CD4-positive, alpha-beta T cell treated with Interferon alpha-2 for 1 hour (primary cell): Measurements from ENCODE around the gene TMEM170B.
A peak's percentile ranks its signal among the peaks of the same experiment; 100 is the strongest.

Experiments
- DNase-seq, 2 donors: peaks; one replicate each; pipeline ENCODE4 v3.0.0-alpha.2; 2020 to 2022

TMEM170B gene, protein sequence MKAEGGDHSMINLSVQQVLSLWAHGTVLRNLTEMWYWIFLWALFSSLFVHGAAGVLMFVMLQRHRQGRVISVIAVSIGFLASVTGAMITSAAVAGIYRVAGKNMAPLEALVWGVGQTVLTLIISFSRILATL

DNA sequence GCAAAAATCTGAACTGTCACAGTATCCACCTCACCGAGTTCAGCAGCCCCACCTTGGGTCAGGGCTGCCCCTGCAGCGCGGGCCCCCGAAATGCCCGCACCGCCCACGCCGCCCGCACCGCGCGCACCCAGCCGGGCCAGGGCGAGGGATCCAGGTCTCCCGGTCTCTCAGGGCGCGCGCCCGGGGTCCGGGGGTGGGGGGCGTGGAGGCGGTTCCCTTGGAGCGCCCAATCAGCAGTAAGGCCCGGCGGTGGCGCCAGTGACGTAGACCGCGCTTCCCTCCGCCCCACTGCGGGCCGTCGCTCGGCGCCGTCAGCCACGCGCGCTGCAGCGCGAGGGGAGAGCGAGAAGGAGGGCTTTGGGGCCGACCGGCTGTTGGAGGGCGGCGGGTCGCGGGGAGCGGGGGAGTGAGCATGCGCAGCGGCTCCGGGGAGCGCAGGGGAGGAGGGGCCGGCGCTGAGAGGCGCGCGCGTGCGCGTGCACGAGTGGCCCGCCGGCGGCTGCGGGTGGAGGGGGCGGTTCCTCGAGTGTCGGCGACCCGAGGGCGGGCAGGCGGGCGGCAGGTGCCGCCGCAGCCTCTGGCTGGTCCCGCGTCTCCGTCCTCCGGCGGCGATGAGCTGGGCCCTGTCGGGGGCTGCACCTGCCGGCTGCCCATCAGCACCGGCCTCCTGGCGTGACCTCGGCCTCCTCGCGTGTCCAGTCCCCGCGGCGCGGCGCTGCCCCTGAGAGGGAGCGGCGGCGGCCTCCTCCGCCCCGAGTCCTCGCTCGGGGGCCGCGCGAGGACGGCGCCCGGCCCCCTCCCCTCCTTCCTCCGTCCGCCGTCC is at the start of gene TMEM170B:
Gene TMEM170B, plus strand, starts transcription at position 521 of the 823 bp plus-strand sequence. CDS start 529 bp downstream, outside the sequence.
- peak; percentile 97 for DNase-seq

DNA sequence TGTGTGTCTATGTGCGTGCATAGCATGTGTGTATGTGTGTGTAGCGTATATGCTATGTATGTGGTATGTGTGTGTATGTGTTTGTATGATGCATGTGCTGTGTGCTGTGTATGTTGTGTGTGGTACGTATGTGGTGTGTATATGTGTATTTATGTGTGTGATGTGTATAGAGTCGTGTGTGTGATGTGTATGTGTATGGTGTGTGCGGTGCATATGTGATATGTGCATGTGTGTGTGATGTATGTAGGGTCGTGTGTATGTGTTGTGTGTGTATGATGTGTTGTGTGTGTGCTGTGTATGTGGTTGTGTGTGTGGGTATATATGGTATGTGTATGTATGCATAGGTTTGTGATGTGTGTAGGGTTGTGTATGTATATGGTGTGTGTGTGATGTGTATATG is 46.6 kb upstream of the TMEM170B start:
- DNase-seq: no peak

DNA sequence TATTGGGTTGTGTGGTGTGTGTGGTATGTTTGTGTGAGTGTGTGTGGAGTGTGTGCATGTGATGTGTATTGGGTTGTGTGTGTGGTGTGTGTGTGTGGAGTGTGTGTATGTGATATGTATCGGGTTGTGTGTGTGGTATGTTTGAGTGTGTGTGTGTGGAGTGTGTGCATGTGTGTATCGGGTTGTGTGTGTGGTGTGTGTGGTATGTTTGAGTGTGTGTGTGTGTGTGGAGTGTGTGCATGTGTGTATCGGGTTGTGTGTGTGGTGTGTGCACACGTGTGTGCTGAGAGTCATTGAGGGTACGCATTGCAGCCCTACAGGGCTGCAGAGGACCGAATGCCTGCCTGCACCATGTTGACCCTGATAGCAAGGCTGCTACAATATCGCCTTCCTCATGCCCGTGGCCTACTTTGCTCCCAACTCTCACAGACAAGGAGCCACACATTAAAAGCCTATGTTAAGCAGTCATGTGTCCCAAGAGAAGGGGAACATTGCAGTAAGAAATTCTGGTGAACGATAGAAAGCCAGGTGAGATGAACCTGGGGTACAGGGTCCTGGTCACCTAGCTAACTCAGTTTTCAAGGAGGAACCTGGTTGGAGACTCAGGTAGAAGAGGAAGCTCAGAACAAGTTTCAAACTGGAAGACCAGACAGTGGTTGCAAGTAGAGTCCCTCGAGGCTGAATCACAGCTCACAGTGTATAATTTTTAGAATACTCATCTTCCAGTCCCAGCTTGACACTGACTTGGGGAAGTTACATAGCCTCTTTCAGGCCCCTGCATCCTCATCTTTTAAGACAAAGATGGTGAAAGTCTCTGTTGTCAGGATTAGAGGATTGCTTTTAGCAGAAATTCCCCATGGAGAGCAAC is 45.7 kb upstream of the TMEM170B start:
- no peak for DNase-seq

DNA sequence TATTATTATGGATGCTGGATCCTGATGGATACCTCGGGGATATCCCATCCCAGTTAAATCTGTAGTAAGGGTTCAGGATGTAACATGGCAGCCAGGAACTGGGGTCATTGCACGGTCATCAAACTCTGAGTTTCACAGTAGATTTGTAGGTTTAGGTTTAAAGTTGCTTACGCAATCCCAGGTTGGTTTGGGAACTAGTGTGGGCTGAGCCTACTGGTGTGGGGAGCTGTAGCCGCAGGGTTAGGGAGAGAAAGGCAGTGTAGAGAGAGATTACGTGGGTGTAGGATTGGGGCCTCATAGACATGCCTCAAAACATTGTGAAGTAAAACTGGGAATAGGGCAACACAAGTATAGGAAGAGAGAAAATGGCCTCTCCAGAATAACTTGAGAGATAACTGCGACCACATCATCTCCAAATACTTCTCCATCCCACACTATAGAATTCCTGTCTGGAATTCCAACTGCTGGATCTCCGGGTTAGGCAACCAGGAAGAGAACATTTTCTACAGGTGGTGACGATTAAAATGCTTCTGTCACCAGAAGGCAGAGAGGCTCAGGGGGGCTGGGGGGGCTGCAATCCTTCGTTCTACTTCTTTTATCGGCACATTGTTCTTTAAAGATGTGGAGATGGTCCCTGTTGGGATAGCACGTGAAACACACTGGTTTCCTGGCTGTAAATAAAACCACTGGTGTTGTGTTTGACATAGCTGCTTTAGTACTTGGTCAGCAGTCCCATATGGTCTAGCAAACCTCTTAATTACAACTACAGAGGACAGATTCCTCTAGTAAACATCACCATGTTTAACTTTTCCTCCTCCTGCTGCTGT is 44.9 kb upstream of the TMEM170B start:
- DNase-seq: no peak

DNA sequence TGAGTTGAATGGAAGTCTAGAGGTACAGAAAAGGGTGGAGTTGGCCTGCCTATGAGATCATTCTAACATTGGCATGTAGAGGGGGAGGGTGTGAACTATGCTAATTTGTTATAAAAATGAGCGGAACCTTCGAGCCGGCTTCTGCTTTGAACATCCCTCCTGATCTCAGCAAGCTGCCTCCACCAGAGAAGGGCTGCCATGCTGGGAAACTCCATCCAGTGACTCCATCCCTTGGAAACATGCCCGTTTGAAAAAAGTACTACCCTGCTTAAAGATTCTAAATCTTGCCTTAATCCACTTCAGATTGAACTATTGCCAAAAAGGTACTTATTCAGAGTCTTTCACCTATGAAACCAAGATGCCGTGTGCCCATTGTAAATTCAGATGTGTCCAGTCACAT is 43.6 kb upstream of the TMEM170B start:
- no peak for DNase-seq

DNA sequence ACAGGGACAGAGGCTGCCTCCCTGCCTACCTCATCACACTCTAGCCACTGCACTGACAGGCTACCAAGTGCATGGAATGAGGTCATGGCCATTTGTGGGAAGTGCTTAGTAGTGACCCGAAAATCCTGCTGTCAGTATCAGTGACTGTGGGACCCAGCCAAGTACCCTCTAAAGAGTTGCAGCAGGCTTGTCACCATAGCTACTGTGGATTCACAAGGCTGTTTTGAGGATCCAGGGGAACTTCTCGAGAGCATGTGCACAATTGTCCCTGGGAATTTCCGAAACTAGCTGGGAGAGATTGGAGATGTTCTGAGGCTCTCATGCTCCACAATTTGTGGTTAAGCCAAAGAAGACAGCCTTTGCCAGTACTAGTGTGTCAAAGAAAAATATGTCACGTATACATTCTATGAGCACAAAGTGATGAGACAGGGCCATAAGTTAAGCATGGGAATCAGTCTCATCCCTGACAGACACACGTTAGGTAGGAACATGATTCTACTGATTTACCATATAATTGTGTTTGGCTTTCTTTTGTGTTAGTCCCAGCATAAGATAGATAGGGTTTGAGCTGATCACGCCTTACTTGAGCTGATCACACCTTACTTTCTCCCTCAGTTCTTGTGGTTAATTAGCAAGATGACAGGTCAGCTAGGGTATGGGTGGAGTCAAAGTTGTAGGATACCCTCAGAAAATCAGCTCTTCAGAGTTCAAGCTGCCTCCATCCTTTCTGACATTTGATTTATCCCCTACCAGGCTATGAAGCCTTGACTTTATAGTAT is 42.6 kb upstream of the TMEM170B start:
- DNase-seq: peak in 1 of 2 donors; percentile 10

DNA sequence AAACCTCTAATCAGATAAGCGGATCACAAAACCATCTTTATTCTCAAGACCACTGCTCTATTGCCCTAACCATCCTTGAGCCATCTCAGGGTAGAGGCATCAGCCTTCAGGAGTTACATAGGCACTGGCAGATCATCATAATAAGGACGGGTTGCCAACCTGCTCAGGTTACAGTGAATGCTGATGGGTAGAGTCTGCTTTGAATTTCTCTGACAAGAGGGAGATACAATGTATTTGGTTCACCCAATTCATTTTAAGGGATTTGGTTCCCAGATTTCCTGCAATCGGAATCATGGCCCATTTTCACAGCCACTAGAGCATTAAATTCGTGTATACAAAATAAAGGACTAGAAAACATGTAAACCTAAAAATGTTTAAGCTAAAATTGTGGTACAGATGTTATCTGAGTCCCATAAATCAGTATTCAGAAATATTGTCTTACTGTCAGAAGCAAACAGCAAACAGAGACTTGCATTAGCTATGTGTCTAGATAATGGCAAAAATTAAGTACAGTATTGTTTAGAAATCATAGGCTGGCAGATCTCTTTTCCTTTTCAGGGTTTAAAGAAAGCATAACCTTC is 41.9 kb upstream of the TMEM170B start:
- DNase-seq: no peak

DNA sequence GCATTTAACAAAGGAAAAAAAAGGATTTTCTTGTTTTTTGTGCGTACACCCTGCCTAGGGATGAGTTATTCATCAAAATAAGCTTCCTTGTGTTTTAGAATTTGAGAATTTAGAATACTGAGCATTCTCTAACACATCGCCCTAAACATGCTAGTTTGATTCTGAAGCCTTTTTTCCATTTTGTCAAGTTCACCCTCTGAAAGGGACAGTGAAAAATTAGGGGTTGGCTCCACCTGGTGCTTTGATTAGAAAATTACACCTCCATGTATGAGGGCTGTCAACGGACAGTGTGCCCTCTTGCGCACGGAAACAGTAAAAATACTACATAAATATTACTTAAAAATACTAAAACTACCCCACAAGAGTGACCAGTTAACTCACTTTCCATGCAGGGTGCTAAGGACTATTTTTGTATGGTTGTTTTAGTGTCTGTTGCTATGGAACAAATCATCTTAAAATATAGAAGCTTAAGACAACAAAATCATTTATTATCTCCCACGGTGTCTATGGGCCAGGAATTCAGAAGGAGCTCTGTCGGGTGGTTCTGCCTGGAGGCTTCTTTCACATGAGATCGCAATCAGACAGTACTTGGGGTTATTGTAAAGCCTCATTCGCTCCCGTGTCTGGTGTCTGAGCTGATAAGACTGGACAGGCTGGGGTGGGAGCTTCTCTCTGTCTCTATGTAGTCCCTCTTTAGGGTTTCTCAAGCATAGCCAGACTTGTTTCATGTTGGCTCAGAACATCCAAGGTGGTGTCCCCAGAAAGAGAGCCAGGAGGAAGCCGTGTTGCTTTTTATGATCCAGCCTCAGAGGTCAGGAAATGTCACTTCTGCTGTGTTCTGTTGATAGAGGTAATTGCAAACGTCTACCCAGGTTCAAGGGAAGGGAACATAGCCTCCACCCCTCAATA is 41.1 kb upstream of the TMEM170B start:
- DNase-seq: peak; percentile 80 to 87

DNA sequence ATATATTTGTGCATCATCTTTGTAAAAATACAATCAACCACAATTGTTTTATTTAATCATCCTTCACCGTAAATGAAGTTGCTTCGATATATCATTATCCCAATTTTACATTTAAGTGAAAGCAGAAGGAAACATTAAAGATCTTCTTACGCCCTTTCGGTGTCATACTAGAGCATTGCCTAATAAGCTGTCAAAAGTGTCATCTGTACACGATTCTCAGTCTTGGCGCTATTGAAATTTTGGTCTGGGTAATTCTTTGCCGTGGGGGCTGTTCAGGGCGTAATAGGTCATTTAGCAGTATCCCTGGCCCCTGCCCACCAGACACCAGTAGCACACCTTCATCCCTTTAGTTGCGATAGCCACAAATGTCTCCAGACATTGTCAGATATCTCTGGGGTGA is 40.4 kb upstream of the TMEM170B start:
- no peak for DNase-seq

DNA sequence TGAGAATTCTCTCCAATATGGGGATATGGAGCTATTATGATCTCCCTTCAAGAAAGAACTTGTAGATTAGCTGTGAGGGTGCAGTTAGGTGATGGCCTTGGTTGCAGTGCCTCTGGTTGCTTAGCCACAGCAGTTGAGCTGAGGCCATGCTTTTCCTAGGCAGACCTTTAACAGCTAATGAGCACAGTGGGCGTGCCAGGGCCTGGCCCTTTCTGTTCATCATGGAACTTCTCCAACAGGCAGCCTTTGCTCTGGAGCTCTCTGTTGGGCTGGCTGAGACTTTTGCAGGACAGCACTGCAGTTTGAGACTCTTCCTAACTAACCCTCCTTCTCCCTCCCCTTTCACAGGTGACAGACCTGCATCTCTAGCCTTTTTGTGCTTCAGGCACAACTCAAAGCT is 39.7 kb upstream of the TMEM170B start:
- no peak for DNase-seq

DNA sequence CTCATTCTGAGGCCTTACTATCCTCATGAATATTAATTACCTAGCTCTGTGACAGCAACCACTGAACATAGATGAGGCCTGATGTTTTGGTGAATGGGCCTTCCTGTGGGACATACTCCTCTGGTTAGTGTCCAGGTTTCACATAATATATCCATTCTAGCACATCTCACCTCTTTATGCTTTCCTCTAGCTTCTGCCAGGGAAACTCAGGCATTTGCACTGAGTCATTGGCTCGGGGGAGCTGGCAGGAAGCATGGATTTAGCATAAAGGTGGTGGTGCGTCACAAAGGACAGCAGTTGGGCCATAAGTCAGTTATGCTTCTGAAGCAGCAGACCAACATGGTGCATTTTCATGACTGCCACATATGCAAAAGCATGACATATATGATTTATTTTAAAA is 37.5 kb upstream of the TMEM170B start:
- no peak for DNase-seq

DNA sequence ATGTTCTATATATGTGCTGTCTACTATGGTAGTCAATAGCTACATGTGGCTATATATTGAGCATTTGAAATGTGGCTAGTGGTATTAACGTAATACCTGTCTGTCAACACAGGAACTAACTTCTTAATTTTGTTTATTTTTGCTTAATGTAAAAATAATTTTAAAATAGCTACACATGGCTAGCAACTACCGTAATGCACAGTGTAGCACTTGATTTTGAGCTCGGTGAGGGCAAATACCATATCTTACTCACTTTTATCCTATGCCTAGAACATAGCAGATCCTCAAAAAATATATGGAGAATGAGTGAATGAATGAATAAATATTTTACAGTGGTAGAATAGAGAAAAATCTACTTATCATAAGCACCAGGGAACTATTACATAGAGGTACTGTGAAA is 28.1 kb upstream of the TMEM170B start:
- no peak for DNase-seq

DNA sequence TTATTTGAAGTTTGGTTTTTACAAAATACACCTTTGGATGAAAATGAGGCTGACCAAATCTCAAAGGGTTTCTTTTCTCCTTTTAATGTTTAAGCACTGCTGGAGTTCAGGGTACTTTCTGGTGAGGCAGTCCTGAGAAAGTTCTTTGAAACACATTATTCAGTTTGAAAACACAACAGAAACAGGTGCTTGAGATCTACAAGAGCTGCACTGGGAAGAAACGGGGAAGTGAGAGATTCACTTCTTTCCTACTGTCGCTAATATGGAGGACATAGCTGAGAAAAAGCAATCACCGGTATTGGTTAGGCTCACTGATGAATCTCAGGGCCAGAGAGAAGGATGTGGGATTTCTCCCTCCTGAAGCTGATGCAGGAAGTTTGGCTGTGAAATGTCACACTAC is 22.9 kb upstream of the TMEM170B start:
- no peak for DNase-seq

DNA sequence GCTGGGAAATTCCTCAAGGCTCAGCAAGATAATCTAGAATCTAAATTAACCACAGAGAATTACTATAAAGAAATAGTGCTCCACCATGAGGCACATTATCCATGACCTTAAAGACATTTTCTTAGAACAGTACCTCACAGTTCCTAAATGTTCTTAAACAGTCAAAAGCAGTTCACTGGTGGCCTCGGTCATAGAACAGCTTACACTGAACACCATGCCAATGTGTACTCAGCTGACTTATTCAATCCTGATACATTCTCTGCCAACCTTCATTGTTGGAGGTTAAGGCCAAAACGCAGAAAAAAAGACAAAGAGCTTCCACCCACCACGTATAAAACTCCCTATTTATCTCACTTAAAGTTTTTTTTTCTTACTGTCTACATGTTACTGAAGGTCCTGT is 21.8 kb upstream of the TMEM170B start:
- no peak for DNase-seq

DNA sequence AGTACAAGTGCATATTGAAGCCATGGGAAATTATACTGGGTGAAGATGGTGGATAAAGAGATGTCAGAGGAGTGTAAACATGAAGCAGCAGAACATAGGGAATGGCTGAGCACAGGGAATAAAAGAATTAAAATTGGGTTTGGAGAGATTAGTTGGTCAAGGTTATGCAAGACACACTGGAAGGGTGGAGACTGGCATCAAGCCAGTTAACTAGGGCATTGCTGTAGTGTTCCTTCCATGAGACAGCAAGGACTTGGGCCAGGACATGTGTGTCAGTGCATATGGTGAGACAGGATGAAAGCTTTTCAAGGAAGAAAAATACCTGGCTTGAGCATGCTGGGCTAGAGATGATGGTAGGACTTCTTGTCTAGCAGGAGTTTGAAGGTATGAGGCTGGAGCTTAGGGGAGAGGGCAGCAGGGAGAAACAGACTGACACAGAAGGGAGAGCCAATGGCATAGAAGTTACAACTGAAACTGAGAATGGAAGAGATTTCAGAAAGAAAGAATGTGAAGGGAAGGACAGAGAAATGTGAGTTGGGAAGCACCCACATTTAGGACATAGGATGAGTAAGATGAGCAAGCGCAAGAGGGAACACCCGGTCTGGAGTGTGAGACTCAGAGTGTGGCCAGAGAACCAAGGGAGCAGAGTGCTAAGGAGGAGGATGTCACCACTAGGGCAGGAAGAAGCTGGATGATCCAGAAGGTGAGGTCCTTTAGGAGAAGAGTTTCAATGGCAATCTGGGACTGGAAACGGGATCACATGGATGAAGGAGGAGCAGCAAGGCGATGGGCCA is 14.5 kb upstream of the TMEM170B start:
- DNase-seq: no peak

DNA sequence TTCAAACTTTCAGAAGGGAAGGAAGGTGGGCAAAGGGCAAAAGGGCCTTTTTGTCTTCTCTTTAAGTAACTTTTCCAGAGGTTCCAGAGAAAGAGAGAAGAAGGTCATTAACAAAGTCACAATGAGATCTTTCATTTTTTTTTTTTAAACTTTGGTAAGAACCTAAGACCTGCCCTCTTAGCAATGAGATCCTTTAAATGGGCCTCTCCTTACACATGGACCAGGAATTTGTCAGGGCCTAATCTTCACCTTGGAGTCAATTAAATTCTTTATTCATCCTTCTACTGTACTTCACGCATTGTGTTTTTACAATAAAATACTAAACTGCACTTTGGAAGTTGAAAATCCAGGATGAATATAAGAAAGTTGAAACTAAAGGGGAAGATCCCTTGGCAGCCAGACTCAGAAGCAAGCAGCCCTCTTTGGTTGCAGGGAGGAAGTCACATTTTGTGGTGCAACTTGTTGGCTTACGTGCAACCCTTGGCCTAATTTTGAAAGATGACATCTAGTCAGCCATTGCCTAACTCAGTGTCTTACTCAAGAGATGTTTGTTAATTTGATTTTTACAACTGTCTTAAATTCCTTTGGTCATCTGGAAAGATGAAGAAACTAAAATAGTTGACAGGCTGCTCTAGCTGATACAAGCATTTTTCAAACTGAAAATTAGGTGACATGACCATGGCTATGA is 11.9 kb upstream of the TMEM170B start:
- DNase-seq: peak; percentile 16 to 52

DNA sequence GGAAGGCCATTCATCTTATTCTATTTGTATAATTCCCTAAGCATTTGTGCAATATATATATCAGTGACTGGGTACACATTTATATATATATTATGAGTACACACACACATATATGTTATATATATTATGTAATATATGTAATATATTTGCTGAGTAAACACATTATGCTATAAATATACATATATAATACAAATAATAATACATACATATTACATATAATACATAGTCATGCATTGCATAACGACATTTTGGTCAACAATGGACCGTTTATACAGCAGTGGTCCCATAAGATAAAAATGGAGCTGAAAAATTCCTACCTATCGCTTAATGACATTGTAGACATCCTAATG is 11.4 kb upstream of the TMEM170B start:
- DNase-seq: no peak

DNA sequence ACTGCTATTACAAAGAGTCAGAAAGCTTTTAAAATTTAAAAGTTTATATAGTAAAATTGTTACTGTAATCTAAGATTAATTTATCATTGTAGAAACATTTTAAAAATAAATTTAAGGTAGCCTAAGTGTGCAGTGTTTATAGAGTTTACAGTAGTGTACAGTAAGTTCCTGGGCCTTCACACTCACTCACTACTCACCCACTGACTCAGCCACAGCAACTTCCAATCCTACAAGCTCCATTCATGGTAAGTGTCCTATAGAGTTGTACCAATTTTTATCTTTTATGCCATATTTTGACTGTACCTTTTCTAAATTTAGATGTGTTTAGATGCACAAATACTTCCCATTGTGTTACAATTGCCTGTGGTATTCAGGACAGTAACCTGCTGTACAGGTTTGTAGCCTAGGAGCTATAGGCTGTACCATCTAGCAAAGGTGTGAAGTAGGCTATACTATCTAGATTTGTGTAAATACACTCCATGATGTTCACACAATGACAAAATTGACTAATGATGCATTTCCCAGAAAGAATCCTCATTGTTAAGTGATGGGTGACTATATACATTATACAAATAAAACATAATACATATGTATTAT is 10.2 kb upstream of the TMEM170B start:
- DNase-seq: no peak

DNA sequence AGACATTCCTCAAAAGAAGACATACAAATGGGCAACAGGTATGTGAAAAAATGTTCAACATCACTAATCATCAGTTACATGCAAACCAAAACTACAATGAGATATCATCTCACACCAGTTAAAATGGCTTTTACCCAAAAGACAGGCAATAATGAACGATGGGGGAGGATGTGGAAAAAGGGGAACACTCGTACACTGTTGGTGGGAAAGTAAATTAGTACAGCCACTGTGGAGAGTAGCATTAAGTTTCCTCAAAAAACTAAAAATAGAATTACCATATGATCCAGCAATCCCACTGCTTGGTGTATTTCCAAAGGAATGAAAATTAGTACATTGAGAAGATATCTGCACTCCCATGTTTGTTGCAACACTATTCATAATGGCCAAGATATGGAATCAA is 8.6 kb upstream of the TMEM170B start:
- no peak for DNase-seq
